SKM-1 treated with dmso at 0.1 percent for 144 hours (cell line): ENCODE data around the gene PRMT7.

Experiments
- DNase-seq: peaks from one replicate; lab custom pipeline; 2025; ENCODE audit not compliant: unreplicated experiment; lab: John Stamatoyannopoulos, UW

PRMT7 gene

GRCh38 chr16:68361485-68361884, 50.7 kb downstream of the PRMT7 start:
- no peak for DNase-seq

GRCh38 chr16:68362262-68362913, 51.6 kb downstream of the PRMT7 start:
- DNase-seq, result no peak

- DNase-seq, result no peak
Observed at GRCh38 chr16:68362947-68363657, 52.3 kb downstream of the PRMT7 start.

- DNase-seq, result no peak
Observed at GRCh38 chr16:68363658-68364521, 53.1 kb downstream of the PRMT7 start.

- no peak for DNase-seq
Observed at GRCh38 chr16:68364561-68364998, 53.8 kb downstream of the PRMT7 start.

GRCh38 chr16:68365167-68365817, 54.5 kb downstream of the PRMT7 start:
- DNase-seq, result no peak

GRCh38 chr16:68366062-68366461, 55.2 kb downstream of the PRMT7 start:
- no peak for DNase-seq

- peak; percentile 34 for DNase-seq
Observed at GRCh38 chr16:68367030-68367429, 56.2 kb downstream of the PRMT7 start.

- no peak for DNase-seq
Observed at GRCh38 chr16:68367440-68367839, 56.6 kb downstream of the PRMT7 start.

- no peak for DNase-seq
Observed at GRCh38 chr16:68367891-68368290, 57.1 kb downstream of the PRMT7 start.

- no peak for DNase-seq
Observed at GRCh38 chr16:68368301-68368888, 57.6 kb downstream of the PRMT7 start.

- DNase-seq, result no peak
Observed at GRCh38 chr16:68369168-68369567, 58.3 kb downstream of the PRMT7 start.

- DNase-seq, result peak; percentile 90
Observed at GRCh38 chr16:68369697-68370580, 59.1 kb downstream of the PRMT7 start.

- no peak for DNase-seq
Observed at GRCh38 chr16:68370581-68371275, 59.9 kb downstream of the PRMT7 start.

- no peak for DNase-seq
Observed at GRCh38 chr16:68371276-68371651, 60.4 kb downstream of the PRMT7 start.

- no peak for DNase-seq
Observed at GRCh38 chr16:68371706-68372380, 61.0 kb downstream of the PRMT7 start.

- no peak for DNase-seq
Observed at GRCh38 chr16:68372381-68372720, 61.5 kb downstream of the PRMT7 start.

- DNase-seq, result no peak
Observed at GRCh38 chr16:68372806-68373205, 62.0 kb downstream of the PRMT7 start.
